Purkinje cell (primary cell): ENCODE measurements around the gene POU3F1. TPM values are rescaled to one million over a fixed set of nuclear protein-coding genes. Genes with fewer than 3 reads are reported as not detected.

Experiments used
- polyA plus RNA-seq: library from polyadenylated mRNA; unstranded; fragments of >200 nt; fragmentation: Nextera tagmentation; gene quantifications from 2 replicates; pipeline ENCODE4 v1.2.1, GENCODE V29; 2014

Gene POU3F1
- not detected in 2 replicates for polyA plus RNA-seq

DNA sequence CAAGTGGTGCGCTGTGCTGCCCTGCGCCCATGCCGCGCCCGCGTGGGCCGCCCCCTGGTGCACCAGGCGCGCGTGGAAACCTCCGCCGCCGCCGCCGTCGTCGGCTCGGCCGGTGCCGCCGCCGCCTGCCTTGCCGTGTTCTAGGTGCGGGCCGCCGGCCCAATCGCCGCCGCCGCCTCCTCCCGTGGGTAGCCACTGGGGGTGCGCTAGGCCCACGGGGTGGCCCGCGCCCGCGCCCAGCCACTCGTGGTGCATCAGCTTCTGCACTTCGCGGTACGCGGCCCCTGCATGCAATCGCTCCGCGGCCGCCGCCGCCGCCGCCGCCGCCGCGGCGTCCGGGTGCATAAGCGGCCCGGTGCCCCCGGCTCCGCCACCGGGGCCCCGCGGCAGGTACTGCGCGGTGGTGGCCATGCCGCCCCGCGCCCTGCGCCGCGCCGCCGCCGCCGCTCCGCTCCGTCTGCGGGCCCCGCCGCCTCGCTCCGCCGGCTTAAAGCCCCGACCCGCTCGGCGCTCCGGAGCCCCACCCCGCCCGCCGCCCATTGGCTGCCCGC lies at the start of gene POU3F1:
TSS of gene POU3F1 (minus strand) at position 461 of the 551 bp plus-strand sequence. CDS start at position 411, 50 bp downstream.

GRCh38 chr1:38012363-38013226 lies 34.0 kb downstream of the POU3F1 start, which contains the start of gene UTP11:
UTP11 (plus strand) TSS chr1:38012734; CDS start chr1:38012803, 69 bp downstream.

GRCh38 chr1:38005195-38006007 lies 41.2 kb downstream of the POU3F1 start, which contains the start of gene FHL3:
FHL3 (minus strand) TSS chr1:38005514; CDS start chr1:37999412, 6,102 bp downstream.

Other genes starting within 250 kb of the POU3F1 start
- 14.1 and 22.0 TPM in 2 replicates for gene C1orf122, start 239.0 kb downstream of the POU3F1 start, polyA plus RNA-seq
- 10.3 and 15.5 TPM in 2 replicates for gene YRDC, start 238.6 kb downstream of the POU3F1 start, polyA plus RNA-seq
- gene MTF1, start 187.2 kb downstream of the POU3F1 start, polyA plus RNA-seq, result 1.6 and 3.7 TPM in 2 replicates
- gene INPP5B, start 99.7 kb downstream of the POU3F1 start, polyA plus RNA-seq, result 0.48 and 1.2 TPM in 2 replicates
- 34.3 and 38.2 TPM in 2 replicates for gene SF3A3, start 56.8 kb downstream of the POU3F1 start, polyA plus RNA-seq
- not detected in 2 replicates for gene FHL3, start 41.3 kb downstream of the POU3F1 start, polyA plus RNA-seq
- 109 and 127 TPM in 2 replicates for gene UTP11, start 34.1 kb downstream of the POU3F1 start, polyA plus RNA-seq